ENCODE results near the gene GOSR2.

GOSR2 gene

GRCh38 chr17:46901291-46901690 lies 21.7 kb upstream of the GOSR2 start:
- H3K79me2 ChIP-seq: no peaks in the 10 kb centered on the region
- no peaks in the 10 kb centered on the region for H3K9me3 ChIP-seq (ENCODE audit: control insufficient read depth, low read length)
- TF ChIP-seq, protein P1, sequence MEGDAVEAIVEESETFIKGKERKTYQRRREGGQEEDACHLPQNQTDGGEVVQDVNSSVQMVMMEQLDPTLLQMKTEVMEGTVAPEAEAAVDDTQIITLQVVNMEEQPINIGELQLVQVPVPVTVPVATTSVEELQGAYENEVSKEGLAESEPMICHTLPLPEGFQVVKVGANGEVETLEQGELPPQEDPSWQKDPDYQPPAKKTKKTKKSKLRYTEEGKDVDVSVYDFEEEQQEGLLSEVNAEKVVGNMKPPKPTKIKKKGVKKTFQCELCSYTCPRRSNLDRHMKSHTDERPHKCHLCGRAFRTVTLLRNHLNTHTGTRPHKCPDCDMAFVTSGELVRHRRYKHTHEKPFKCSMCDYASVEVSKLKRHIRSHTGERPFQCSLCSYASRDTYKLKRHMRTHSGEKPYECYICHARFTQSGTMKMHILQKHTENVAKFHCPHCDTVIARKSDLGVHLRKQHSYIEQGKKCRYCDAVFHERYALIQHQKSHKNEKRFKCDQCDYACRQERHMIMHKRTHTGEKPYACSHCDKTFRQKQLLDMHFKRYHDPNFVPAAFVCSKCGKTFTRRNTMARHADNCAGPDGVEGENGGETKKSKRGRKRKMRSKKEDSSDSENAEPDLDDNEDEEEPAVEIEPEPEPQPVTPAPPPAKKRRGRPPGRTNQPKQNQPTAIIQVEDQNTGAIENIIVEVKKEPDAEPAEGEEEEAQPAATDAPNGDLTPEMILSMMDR (IDR thresholded peaks at IDR 0.05): no peak
- no peak overlapping the region for H3K4me3 ChIP-seq (ENCODE audit: low read depth, low read length)
- H3K9ac ChIP-seq: no peak overlapping the region
- H3K4me2 ChIP-seq (ENCODE audit: low read length): no peak overlapping the region
- H3K4me1 ChIP-seq: no peaks in the 10 kb centered on the region
- H3K27ac ChIP-seq: no peak overlapping the region
- H3K27me3 ChIP-seq (ENCODE audit: control insufficient read depth, insufficient read depth, low read length): no peaks in the 10 kb centered on the region
- no peak overlapping the region for H2AFZ ChIP-seq
- H3K36me3 ChIP-seq (ENCODE audit: control insufficient read depth, insufficient read depth, low read length): no peaks in the 10 kb centered on the region

DNA sequence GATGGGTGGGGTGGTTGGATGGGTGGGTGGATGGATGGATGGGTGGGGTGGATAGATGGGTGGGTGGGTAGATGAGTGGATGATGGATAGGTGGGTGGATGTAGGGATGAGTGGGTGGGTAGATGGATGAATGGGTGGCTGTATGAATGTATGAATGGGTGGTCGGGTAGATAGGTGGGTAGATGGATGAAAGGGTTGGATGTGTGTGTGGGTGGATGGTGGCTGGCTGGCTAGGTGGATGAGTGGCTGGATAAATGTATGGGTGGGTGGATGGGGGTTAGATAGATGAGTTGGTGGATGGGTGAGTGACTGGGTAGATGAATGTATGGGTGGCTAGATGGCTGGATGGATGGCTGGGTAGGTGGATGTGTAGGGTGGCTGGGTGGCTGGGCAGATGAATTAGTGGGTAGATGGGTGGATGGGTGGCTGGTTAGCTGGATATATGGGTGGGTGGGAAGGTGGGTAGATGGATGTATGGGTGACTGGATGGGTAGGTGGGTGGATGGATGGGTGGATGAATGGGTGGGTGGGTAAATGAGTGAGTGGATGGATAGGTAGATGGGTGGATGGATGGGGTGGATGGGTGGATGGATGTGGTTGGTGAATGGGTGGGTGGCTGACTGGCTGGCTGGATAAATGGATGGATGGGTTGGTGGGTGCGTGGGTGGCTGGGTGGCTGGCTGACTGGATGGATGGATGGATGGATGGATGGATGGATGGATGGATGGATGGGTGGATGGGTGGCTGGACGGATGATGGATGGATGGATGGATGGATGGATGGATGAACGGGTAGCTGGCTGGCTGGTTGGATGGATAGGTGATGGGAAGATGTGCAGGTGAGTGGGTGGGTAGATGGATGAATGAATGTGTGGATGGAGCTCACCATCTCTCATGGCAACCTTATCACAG lies 18.9 kb upstream of the GOSR2 start:
- H3K9me3 ChIP-seq (ENCODE audit: control insufficient read depth, low read length): no peaks in the 10 kb centered on the region
- no peak overlapping the region for H3K9ac ChIP-seq
- no peaks in the 10 kb centered on the region for H3K27me3 ChIP-seq (ENCODE audit: control insufficient read depth, insufficient read depth, low read length)
- H3K4me3 ChIP-seq (ENCODE audit: low read depth, low read length): no peak overlapping the region
- H2AFZ ChIP-seq: no peak overlapping the region
- TF ChIP-seq, protein P1 (IDR thresholded peaks at IDR 0.05): no peak
- no peaks in the 10 kb centered on the region for H3K4me1 ChIP-seq
- no peaks in the 10 kb centered on the region for H3K36me3 ChIP-seq (ENCODE audit: control insufficient read depth, insufficient read depth, low read length)
- H3K79me2 ChIP-seq: no peaks in the 10 kb centered on the region
- H3K4me2 ChIP-seq (ENCODE audit: low read length): no peak overlapping the region
- H3K27ac ChIP-seq: no peak overlapping the region

DNA sequence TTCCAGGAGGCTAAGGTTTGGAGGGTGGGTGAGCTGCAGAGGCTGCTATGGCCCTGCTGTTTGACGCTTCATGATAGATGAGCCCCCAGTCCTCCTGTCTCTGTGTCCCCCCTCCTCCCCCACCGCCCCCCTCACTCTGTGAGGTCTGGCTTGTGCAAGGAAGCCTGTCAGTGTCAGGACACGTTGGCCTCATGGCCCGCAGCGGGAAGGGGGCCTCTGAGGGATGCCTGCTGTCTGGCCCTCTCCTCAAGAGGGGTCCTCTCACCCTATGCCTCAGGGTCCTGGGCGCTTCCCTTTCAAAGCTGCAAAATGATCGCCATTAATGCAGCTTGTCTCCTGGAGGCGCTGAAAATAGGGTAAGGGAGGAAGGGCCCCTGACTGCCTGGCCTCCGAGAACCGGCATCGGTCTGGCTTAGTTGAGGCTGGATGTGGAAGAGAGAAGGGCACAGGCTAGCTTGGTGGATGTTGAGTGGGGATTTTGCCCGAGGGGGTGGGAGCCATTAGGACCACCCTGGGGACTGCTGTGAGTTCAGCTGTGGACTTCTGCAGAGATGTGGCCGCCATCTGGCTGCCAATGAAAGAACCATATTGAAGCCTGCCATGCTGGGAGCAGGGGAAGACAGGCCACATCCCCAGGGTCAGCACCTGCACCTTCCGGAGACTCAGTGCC lies 14.8 kb upstream of the GOSR2 start:
- H3K79me2 ChIP-seq: no peaks in the 10 kb centered on the region
- TF ChIP-seq, protein P1 (IDR thresholded peaks at IDR 0.05): no peak
- no peaks in the 10 kb centered on the region for H3K36me3 ChIP-seq (ENCODE audit: control insufficient read depth, insufficient read depth, low read length)
- no peak overlapping the region for H3K27ac ChIP-seq
- H3K9ac ChIP-seq: no peak overlapping the region
- H3K27me3 ChIP-seq (ENCODE audit: control insufficient read depth, insufficient read depth, low read length): no peaks in the 10 kb centered on the region
- no peaks in the 10 kb centered on the region for H3K4me1 ChIP-seq
- no peaks in the 10 kb centered on the region for H3K9me3 ChIP-seq (ENCODE audit: control insufficient read depth, low read length)
- no peak overlapping the region for H2AFZ ChIP-seq
- no peak overlapping the region for H3K4me2 ChIP-seq (ENCODE audit: low read length)
- no peak overlapping the region for H3K4me3 ChIP-seq (ENCODE audit: low read depth, low read length)

DNA sequence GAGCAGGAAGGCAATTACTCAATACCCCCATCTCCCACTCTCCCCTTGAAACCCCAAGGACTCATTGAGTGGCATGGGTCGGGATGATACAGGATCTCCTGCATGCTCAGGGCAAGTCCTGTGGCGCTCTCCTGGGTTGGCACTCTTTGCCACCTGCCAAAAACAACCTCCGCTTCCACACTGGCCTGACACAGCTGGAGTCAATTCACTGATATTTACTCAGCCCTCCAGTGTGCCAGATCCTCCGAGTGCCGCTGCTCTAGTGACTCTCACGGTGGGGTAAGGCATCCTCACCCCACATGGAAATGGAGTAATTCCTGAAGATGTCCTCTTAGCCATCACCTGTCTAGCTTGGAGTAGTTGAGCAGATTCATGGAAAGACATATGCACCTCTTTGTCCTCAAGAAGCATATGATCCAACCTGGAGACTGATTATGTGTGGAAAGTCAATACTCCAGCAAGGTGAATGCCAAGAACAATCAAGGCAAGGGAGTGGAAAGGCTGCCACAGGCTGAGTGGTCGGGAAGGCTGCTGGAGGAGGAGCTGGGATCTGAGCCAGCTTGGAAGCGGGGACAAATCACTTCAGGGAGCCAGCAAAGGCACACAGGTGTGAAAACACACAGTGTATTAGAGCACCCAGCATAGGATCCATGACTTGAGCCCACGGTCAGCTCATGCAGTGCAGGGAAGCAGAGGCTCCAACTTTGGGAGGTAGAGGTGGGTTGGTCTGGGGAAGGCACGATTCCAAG lies 12.6 kb upstream of the GOSR2 start:
- TF ChIP-seq, protein P1 (IDR thresholded peaks at IDR 0.05): no peak
- H3K9ac ChIP-seq: no peak overlapping the region
- H3K4me2 ChIP-seq (ENCODE audit: low read length): no peak overlapping the region
- H3K4me3 ChIP-seq (ENCODE audit: low read depth, low read length): no peak overlapping the region
- H3K27me3 ChIP-seq (ENCODE audit: control insufficient read depth, insufficient read depth, low read length): no peaks in the 10 kb centered on the region
- H3K4me1 ChIP-seq: no peaks in the 10 kb centered on the region
- no peaks in the 10 kb centered on the region for H3K79me2 ChIP-seq
- no peaks in the 10 kb centered on the region for H3K9me3 ChIP-seq (ENCODE audit: control insufficient read depth, low read length)
- no peak overlapping the region for H2AFZ ChIP-seq
- no peaks in the 10 kb centered on the region for H3K36me3 ChIP-seq (ENCODE audit: control insufficient read depth, insufficient read depth, low read length)
- H3K27ac ChIP-seq: no peak overlapping the region
